A673 (cell line): ENCODE results near the gene TBX1. TPM values are rescaled to one million over a fixed set of nuclear protein-coding genes. Genes with fewer than 3 reads are reported as not detected.

Experiments
- BruUV-seq: library from RNA; stranded (reverse); fragments of 400-500 nt; replicated peaks from 2 replicates; lab custom pipeline; 2021; lab: Mats Ljungman, UMichigan
- CTCF ChIA-PET: fragments of 300-600 bp; sonication (Branson Sonifier 250); formaldehyde crosslinking; loops from one replicate; lab custom pipeline; 2022; ENCODE audit warnings: antibody characterized with exemption; lab: Charles Lee
- POLR2A ChIA-PET: fragments of 300-600 bp; sonication (Branson Sonifier 250); formaldehyde crosslinking; loops from one replicate; lab custom pipeline; 2022; ENCODE audit warnings: antibody characterized with exemption; ENCODE audit not compliant: low non-redundant PET; lab: Charles Lee
- DNase-seq: peaks from one replicate; pipeline ENCODE4 v3.0.0-alpha.2; 2015; ENCODE audit warnings: low spot score
- H3K27ac ChIP-seq: fragments of 200-600 bp; sonication (generic); 2 replicates; pipeline ENCODE4 v1.5.1; 2016; ENCODE audit warnings: mixed run types, low read depth, mild to moderate bottlenecking, mixed read lengths, antibody characterized with exemption, low read length; ENCODE audit not compliant: poor library complexity, severe bottlenecking
- H3K27me3 ChIP-seq: fragments of 200-600 bp; sonication (generic); replicated peaks from 2 replicates; pipeline ENCODE4 v1.6.1; 2017; ENCODE audit warnings: mixed run types, low read depth, mild to moderate bottlenecking, mixed read lengths, antibody characterized with exemption, low read length; ENCODE audit not compliant: insufficient read depth, poor library complexity
- H3K36me3 ChIP-seq: fragments of 200-600 bp; sonication (generic); 2 replicates; pipeline ENCODE4 v1.6.1; 2016; ENCODE audit warnings: mixed run types, mild to moderate bottlenecking, mixed read lengths, antibody characterized with exemption, low read length; ENCODE audit not compliant: insufficient read depth, poor library complexity, severe bottlenecking
- H3K4me1 ChIP-seq: fragments of 200-600 bp; sonication (generic); 2 replicates; pipeline ENCODE4 v1.6.1; 2017; ENCODE audit warnings: mixed run types, mild to moderate bottlenecking, mixed read lengths, antibody characterized with exemption, low read length; ENCODE audit not compliant: insufficient read depth, poor library complexity, severe bottlenecking
- H3K4me3 ChIP-seq: fragments of 200-600 bp; sonication (generic); 2 replicates; pipeline ENCODE4 v1.5.1; 2016; ENCODE audit warnings: low read depth, mixed run types, mild to moderate bottlenecking, mixed read lengths, low read length; ENCODE audit not compliant: poor library complexity, severe bottlenecking
- H3K9me3 ChIP-seq: fragments of 200-600 bp; sonication (generic); 2 replicates; pipeline ENCODE4 v1.6.1; 2016; ENCODE audit warnings: mixed run types, low read depth, mild to moderate bottlenecking, mixed read lengths, antibody characterized with exemption, low read length; ENCODE audit not compliant: poor library complexity, severe bottlenecking
- CTCF ChIP-seq: fragments of 300-800, 200-600 bp; sonication (generic); conservative IDR thresholded peaks from 2 replicates; pipeline ENCODE4 v1.5.1; 2017; ENCODE audit warnings: low read depth, mild to moderate bottlenecking, antibody characterized with exemption, low read length, moderate library complexity, mixed read lengths
- EZH2 ChIP-seq: fragments of 200-600 bp; sonication (generic); IDR thresholded peaks from 2 replicates; pipeline ENCODE4 v1.6.1; 2017; ENCODE audit warnings: borderline replicate concordance, low read depth, mild to moderate bottlenecking, mixed read lengths, antibody characterized with exemption, low read length; ENCODE audit not compliant: poor library complexity, severe bottlenecking
- intact Hi-C: fragments of 100-400 bp; cut with micrococcal nuclease; formaldehyde crosslinking; loops from one replicate; pipeline ENCODE4 v1.10.0; 2022; ENCODE audit not compliant: unreplicated experiment
- total RNA-seq: library from RNA; stranded (reverse); gene quantifications from 2 replicates; pipeline ENCODE4 v1.2.3, GENCODE V29; 2021

The TBX1 gene
- total RNA-seq, 1 experiment from 2014 or later, result 3.6 TPM

- Histone ChIP-seq H3K27ac (no peak overlapping the region), H3K4me3 (no peak overlapping the region), H3K9me3 (no peaks in the 10 kb centered on the region), H3K4me1 (no peaks in the 10 kb centered on the region), H3K36me3 (no peaks in the 10 kb centered on the region), H3K27me3 (no peaks in the 10 kb centered on the region)
- intact Hi-C loops, result no loop called here
- TF ChIP-seq CTCF (no peak), EZH2 (no peak)
- BruUV-seq, result no TSS peak
- POLR2A ChIA-PET, result no interaction called here
- DNase-seq, result no peak
- CTCF ChIA-PET, result interaction anchor here (0.8 kb wide), 1 partner anchor 156 kb away, joined by 7 read pairs; no protein-coding TSS in a partner anchor
Measured at GRCh38 chr22:19735665-19736510, 24.7 kb upstream of the TBX1 start.

GRCh38 chr22:19737846-19738663 lies 22.5 kb upstream of the TBX1 start:
- BruUV-seq, result no TSS peak
- CTCF ChIA-PET, result interaction anchor here (0.9 kb wide), 1 partner anchor 172 kb away, joined by 3 read pairs; no protein-coding TSS in a partner anchor

More at GRCh38 chr22:19737846-19738663, 22.5 kb upstream of the TBX1 start:
- no peak overlapping the region for H3K4me3 ChIP-seq
- H3K27ac ChIP-seq, result no peak overlapping the region
- no peaks in the 10 kb centered on the region for H3K4me1 ChIP-seq
- TF ChIP-seq EZH2, result no peak
- no peak for TF ChIP-seq CTCF
- DNase-seq, result no peak
- no peaks in the 10 kb centered on the region for H3K36me3 ChIP-seq
- H3K27me3 ChIP-seq, result no peaks in the 10 kb centered on the region
- intact Hi-C loops, result no loop called here
- POLR2A ChIA-PET, result no interaction called here
- H3K9me3 ChIP-seq, result no peaks in the 10 kb centered on the region
